HFFc6 (cell line): Measurements from ENCODE around the gene KLF11. TPM values are rescaled to one million over a fixed set of nuclear protein-coding genes. Genes with fewer than 3 reads are reported as not detected.
"Not testable (repeated sequence)": the region's sequence is repeated elsewhere in the genome, so short reads cannot be mapped to it uniquely, and the experiment has no call there.

ENCODE experiments used
- DNase-seq: peaks from one replicate; pipeline ENCODE4 v3.0.0-alpha.2; 2018
- H3K27ac Mint-ChIP-seq: 2 replicates; pipeline ENCODE4 v1.8.0; 2020; ENCODE audit warnings: mild to moderate bottlenecking, mixed read lengths
- H3K27me3 Mint-ChIP-seq: 2 replicates; pipeline ENCODE4 v1.8.0; 2021; ENCODE audit warnings: mild to moderate bottlenecking, moderate library complexity, mixed read lengths; ENCODE audit not compliant: insufficient read depth
- H3K36me3 Mint-ChIP-seq: 2 replicates; pipeline ENCODE4 v1.8.0; 2021; ENCODE audit warnings: low read depth, mixed read lengths
- H3K4me1 Mint-ChIP-seq: 2 replicates; pipeline ENCODE4 v1.8.0; 2020; ENCODE audit warnings: low read depth, mixed read lengths
- H3K4me3 Mint-ChIP-seq: 2 replicates; pipeline ENCODE4 v1.8.0; 2020; ENCODE audit warnings: mild to moderate bottlenecking, moderate library complexity, mixed read lengths
- H3K9me3 Mint-ChIP-seq: 2 replicates; pipeline ENCODE4 v1.8.0; 2020; ENCODE audit warnings: mild to moderate bottlenecking, mixed read lengths
- total RNA-seq, 6 experiments: library from RNA; stranded (reverse); fragmentation: NEBNext Ultra II Directional; extraction: Animal tissue kit (Norgen Biotek cat#: 25700); gene quantifications; 2 replicates in 1 of 6; 3 replicates in 5 of 6; pipeline ENCODE4 v1.2.3, GENCODE V29; 2021
- TF ChIP-seq, protein P1 (sequence below): fragments of 200-600 bp; sonication (generic); IDR thresholded peaks from 2 replicates; pipeline ENCODE4 v1.5.0; 2021; ENCODE audit warnings: antibody characterized with exemption, mild to moderate bottlenecking

The KLF11 gene
- total RNA-seq, 6 experiments from 2014 or later: 2.8 to 3.9 (median 3.6) TPM

DNA sequence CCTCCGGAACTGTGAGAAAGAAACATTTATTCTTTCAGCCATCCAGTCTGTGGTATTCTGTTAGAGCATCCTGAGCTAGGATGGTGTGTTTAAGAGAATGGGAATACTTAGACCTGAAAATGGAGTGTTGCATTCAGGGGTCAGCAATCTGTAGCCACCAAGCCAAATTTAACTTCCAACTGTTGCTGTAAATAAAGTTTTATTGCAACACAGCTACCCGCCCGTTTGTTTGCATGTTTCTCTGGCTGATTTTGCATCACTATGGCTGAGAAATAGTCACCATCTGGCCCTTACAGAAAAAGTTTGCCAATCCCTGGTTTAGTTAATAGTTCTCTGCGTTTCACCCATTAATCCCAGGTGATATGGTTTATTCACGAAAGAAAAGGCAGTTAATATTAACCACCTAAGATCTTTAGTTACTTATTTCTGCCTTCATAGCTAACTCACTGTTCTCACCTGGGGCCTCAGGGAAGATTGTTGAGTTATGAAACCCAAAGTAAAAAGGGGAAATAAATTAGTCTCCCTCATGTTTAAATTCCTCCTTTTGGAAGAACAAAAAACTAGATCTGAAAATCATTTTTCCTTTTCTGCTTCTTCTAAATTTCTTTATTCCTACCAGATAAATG, 46.3 kb downstream of the KLF11 start:
- H3K4me3 Mint-ChIP-seq: no peak overlapping the region
- H3K27me3 Mint-ChIP-seq: peaks cover 56% of the 10 kb centered on the region
- no peaks in the 10 kb centered on the region for H3K4me1 Mint-ChIP-seq
- no peak overlapping the region for H3K27ac Mint-ChIP-seq
- TF ChIP-seq, protein P1, sequence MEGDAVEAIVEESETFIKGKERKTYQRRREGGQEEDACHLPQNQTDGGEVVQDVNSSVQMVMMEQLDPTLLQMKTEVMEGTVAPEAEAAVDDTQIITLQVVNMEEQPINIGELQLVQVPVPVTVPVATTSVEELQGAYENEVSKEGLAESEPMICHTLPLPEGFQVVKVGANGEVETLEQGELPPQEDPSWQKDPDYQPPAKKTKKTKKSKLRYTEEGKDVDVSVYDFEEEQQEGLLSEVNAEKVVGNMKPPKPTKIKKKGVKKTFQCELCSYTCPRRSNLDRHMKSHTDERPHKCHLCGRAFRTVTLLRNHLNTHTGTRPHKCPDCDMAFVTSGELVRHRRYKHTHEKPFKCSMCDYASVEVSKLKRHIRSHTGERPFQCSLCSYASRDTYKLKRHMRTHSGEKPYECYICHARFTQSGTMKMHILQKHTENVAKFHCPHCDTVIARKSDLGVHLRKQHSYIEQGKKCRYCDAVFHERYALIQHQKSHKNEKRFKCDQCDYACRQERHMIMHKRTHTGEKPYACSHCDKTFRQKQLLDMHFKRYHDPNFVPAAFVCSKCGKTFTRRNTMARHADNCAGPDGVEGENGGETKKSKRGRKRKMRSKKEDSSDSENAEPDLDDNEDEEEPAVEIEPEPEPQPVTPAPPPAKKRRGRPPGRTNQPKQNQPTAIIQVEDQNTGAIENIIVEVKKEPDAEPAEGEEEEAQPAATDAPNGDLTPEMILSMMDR: no peak
- H3K9me3 Mint-ChIP-seq: peaks cover 12% of the 10 kb centered on the region
- H3K36me3 Mint-ChIP-seq: peaks cover 8% of the 10 kb centered on the region
- no peak for DNase-seq

DNA sequence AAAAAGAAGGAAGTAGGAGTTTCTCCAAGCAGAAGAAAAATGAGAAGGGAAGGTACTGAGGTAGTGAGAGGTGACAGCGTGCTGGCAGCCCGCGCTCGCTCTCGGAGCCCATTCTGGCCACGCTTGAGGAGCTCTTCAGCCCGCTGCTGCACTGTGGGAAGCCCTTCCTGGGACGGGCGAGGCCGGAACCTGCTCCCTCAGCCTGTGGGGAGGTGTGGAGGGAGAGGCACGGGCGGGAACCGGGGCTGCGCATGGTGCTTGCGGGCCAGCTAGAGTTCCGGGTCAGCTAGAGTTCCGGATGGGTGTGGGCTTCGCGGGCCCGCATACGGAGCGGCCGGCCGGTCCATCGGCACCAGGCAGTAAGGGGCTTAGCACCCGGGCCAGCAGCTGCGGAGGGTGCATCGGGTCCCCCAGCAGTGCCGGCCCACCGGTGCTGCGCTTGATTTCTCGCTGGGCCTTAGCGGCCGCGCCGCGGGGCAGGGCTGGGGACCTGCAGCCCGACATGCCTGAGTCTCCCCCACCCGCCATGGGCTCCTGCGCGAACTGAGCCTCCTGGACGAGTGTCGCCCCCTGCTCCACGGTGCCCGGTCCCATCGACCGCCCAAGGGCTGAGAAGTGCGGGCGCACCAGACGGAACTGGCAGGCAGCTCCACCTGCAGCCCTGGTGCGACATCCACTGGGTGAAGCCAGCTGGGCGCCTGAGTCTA, 48.0 kb downstream of the KLF11 start:
- Mint-ChIP-seq H3K4me3 (no peak overlapping the region), H3K9me3 (peaks cover 12% of the 10 kb centered on the region)
- TF ChIP-seq, protein P1: no peak

DNA sequence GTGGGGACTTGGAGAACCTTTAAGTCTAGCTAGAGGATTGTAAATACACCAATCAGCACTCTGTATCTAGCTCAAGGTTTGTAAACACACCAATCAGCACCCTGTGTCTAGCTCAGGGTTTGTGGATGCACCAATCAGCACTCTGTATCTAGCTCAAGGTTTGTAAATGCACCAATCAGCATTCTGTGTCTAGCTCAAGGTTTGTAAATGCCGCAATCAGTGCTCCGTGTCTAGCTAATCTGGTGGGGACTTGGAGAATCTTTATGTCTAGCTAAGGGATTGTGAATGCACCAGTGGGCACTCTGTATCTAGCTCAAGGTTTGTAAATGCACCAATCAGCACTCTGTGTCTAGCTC, 48.5 kb downstream of the KLF11 start:
- Mint-ChIP-seq H3K27me3 (peaks cover 42% of the 10 kb centered on the region), H3K9me3 (peaks cover 12% of the 10 kb centered on the region)
- H3K27ac Mint-ChIP-seq, DNase-seq, H3K4me3 Mint-ChIP-seq, H3K4me1 Mint-ChIP-seq, H3K36me3 Mint-ChIP-seq: not testable (repeated sequence)

More for the DNA sequence above, 48.0 kb downstream of the KLF11 start:
- Mint-ChIP-seq H3K27me3 (peaks cover 46% of the 10 kb centered on the region), H3K36me3 (peaks cover 8% of the 10 kb centered on the region), H3K4me1 (no peaks in the 10 kb centered on the region), H3K27ac (no peak overlapping the region)
- no peak for DNase-seq

DNA sequence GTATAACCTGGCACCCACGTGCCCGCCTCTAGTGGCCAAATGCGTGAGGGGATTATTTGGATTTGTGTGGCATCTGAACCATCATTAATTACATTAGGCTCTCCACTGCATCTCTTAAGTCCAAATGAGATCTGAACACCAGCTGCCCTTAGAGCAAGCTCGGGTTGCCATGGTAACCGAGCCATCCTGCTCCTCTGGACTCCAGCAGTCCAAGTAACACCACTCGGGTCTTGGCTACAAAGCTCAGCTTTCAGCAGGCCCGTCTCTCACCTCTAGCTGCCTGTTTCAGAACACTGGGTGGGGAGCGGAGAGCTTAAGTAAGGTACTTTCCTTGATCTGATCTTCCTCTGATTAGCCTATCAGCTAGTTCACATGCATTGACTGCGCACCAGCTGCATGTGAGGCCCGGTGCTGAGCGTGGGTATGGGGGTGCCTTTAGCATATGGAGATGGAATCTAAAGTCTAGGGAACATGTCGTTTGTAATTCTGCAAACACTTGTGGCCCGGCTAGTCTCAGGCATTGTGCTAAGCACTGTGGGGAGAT, 51.0 kb downstream of the KLF11 start:
- TF ChIP-seq, protein P1: no peak
- Mint-ChIP-seq H3K4me1 (peaks cover 9% of the 10 kb centered on the region), H3K27ac (no peak overlapping the region), H3K36me3 (peaks cover 8% of the 10 kb centered on the region), H3K9me3 (peaks cover 12% of the 10 kb centered on the region), H3K27me3 (peaks cover 35% of the 10 kb centered on the region), H3K4me3 (no peak overlapping the region)
- DNase-seq: no peak

DNA sequence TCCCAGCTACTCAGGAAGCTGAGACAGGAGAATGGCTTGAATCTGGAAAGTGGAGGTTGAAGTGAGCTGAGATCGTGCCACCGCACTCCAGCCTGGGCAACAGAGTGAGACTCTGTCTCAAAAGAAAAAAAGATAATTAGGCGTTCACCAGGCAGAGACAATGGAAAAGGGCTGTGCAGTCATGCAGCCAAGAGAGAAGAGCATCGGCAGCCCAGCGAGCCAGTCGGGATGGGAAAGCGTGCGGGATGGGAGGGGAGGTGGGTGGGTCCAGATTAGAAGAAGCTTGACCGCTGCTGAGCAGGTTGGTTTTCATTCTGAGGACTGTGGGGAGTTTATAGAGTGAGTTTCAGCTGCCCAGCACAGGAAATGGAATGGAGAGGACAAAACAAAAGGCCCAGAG, 51.8 kb downstream of the KLF11 start:
- H3K9me3 Mint-ChIP-seq: peaks cover 12% of the 10 kb centered on the region
- peaks cover 9% of the 10 kb centered on the region for H3K4me1 Mint-ChIP-seq
- no peak overlapping the region for H3K4me3 Mint-ChIP-seq
- no peak for DNase-seq
- no peak overlapping the region for H3K27ac Mint-ChIP-seq
- peaks cover 31% of the 10 kb centered on the region for H3K27me3 Mint-ChIP-seq
- H3K36me3 Mint-ChIP-seq: peaks cover 8% of the 10 kb centered on the region
- TF ChIP-seq, protein P1: no peak

DNA sequence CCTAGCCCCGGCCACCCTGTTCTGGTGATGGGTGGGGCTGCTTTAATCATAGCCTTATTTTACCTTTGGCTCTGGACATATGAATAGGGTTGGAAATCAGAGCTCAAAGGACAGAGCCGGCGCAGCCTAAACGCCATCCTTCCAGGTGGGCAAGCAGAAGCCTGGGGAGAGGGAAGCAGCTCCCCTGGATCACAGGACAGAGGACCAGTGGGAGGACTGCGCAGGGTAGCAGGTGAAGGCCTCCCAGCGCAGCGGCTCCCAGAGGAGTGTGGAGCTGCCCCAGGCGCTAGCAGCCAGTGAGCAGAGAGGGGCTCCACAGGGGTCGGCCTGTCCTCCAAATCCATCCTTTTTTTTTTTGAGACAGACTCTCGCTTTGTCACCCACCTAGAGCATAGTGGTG, 53.3 kb downstream of the KLF11 start:
- peaks cover 23% of the 10 kb centered on the region for H3K27me3 Mint-ChIP-seq
- TF ChIP-seq, protein P1: no peak
- H3K9me3 Mint-ChIP-seq: peaks cover 8% of the 10 kb centered on the region
- no peak for DNase-seq
- no peak overlapping the region for H3K27ac Mint-ChIP-seq
- peaks cover 8% of the 10 kb centered on the region for H3K36me3 Mint-ChIP-seq
- H3K4me1 Mint-ChIP-seq: peaks cover 9% of the 10 kb centered on the region
- no peak overlapping the region for H3K4me3 Mint-ChIP-seq
